HG02623 (cell line): ENCODE measurements around the gene KIAA0040.

Experiments used
- ATAC-seq: cut with Tn5 transposase; IDR thresholded peaks from one replicate; pipeline ENCODE4 v1.9.1; 2021; ENCODE audit warnings: moderate library complexity; ENCODE audit not compliant: unreplicated experiment

The KIAA0040 gene

GRCh38 chr1:175192630-175193526, at the start of gene KIAA0040:
Gene KIAA0040, minus strand, starts transcription at chr1:175192776. Its CDS starts 31,763 bp downstream, at chr1:175161013.
- peak; percentile 38 for ATAC-seq

- ATAC-seq, result peak; percentile 55
Observed at GRCh38 chr1:175237389-175237788, 44.8 kb upstream of the KIAA0040 start.

GRCh38 chr1:175234639-175235038, 42.1 kb upstream of the KIAA0040 start:
- no peak for ATAC-seq

GRCh38 chr1:175232335-175232734, 39.8 kb upstream of the KIAA0040 start:
- no peak for ATAC-seq

- ATAC-seq, result no peak
Observed at GRCh38 chr1:175225805-175226129, 33.2 kb upstream of the KIAA0040 start.

GRCh38 chr1:175222296-175222938, 29.8 kb upstream of the KIAA0040 start:
- no peak for ATAC-seq

- no peak for ATAC-seq
Observed at GRCh38 chr1:175221557-175222175, 29.1 kb upstream of the KIAA0040 start.

GRCh38 chr1:175220853-175221556, 28.4 kb upstream of the KIAA0040 start:
- ATAC-seq, result no peak

GRCh38 chr1:175219774-175220173, 27.2 kb upstream of the KIAA0040 start:
- no peak for ATAC-seq

- no peak for ATAC-seq
Observed at GRCh38 chr1:175218786-175219434, 26.3 kb upstream of the KIAA0040 start.

GRCh38 chr1:175217721-175218531, 25.4 kb upstream of the KIAA0040 start:
- ATAC-seq, result no peak

GRCh38 chr1:175216444-175216843, 23.9 kb upstream of the KIAA0040 start:
- ATAC-seq, result no peak

GRCh38 chr1:175211656-175212055, 19.1 kb upstream of the KIAA0040 start:
- ATAC-seq, result no peak

- no peak for ATAC-seq
Observed at GRCh38 chr1:175210744-175211143, 18.2 kb upstream of the KIAA0040 start.

- no peak for ATAC-seq
Observed at GRCh38 chr1:175209493-175209921, 16.9 kb upstream of the KIAA0040 start.

- ATAC-seq, result peak; percentile 76
Observed at GRCh38 chr1:175208773-175209492, 16.4 kb upstream of the KIAA0040 start.

- no peak for ATAC-seq
Observed at GRCh38 chr1:175207971-175208370, 15.4 kb upstream of the KIAA0040 start.

GRCh38 chr1:175206687-175207086, 14.1 kb upstream of the KIAA0040 start:
- no peak for ATAC-seq

- peak; percentile 63 for ATAC-seq
Observed at GRCh38 chr1:175204330-175204729, 11.8 kb upstream of the KIAA0040 start.
